ENCODE data around the gene CIDEA.
"Not testable (repeated sequence)": the region's sequence is repeated elsewhere in the genome, so short reads cannot be mapped to it uniquely, and the experiment has no call there.

CIDEA gene

GRCh38 chr18:12254136-12254819 is at the start of gene CIDEA:
Gene CIDEA, plus strand, starts transcription at chr18:12254361. Its CDS starts 23 bp downstream, at chr18:12254384.
- DNase-seq: no peak

- DNase-seq: not testable (repeated sequence)
Measured at GRCh38 chr18:12208296-12209153, 45.6 kb upstream of the CIDEA start.

GRCh38 chr18:12212308-12212707 is 41.9 kb upstream of the CIDEA start:
- DNase-seq: not testable (repeated sequence)

- DNase-seq: not testable (repeated sequence)
Measured at GRCh38 chr18:12214296-12215005, 39.7 kb upstream of the CIDEA start.

GRCh38 chr18:12216471-12216870 is 37.7 kb upstream of the CIDEA start:
- DNase-seq: not testable (repeated sequence)

- not testable (repeated sequence) for DNase-seq
Measured at GRCh38 chr18:12218603-12219002, 35.6 kb upstream of the CIDEA start.

GRCh38 chr18:12222041-12222440 is 32.1 kb upstream of the CIDEA start:
- DNase-seq: not testable (repeated sequence)

GRCh38 chr18:12223326-12223725 is 30.8 kb upstream of the CIDEA start:
- not testable (repeated sequence) for DNase-seq

- not testable (repeated sequence) for DNase-seq
Measured at GRCh38 chr18:12226807-12227206, 27.4 kb upstream of the CIDEA start.

GRCh38 chr18:12227399-12228186 is 26.6 kb upstream of the CIDEA start:
- not testable (repeated sequence) for DNase-seq

- DNase-seq: not testable (repeated sequence)
Measured at GRCh38 chr18:12228308-12228707, 25.9 kb upstream of the CIDEA start.

- DNase-seq: not testable (repeated sequence)
Measured at GRCh38 chr18:12230561-12230960, 23.6 kb upstream of the CIDEA start.

- no peak for DNase-seq
Measured at GRCh38 chr18:12231040-12231882, 22.9 kb upstream of the CIDEA start.

- no peak for DNase-seq
Measured at GRCh38 chr18:12231986-12232385, 22.2 kb upstream of the CIDEA start.

- DNase-seq: no peak
Measured at GRCh38 chr18:12233378-12233777, 20.8 kb upstream of the CIDEA start.

- DNase-seq: no peak
Measured at GRCh38 chr18:12234451-12235190, 19.5 kb upstream of the CIDEA start.

GRCh38 chr18:12236141-12236540 is 18.0 kb upstream of the CIDEA start:
- DNase-seq: no peak

GRCh38 chr18:12236934-12237832 is 17.0 kb upstream of the CIDEA start:
- peak; percentile 67 for DNase-seq

- no peak for DNase-seq
Measured at GRCh38 chr18:12238826-12239225, 15.3 kb upstream of the CIDEA start.

- no peak for DNase-seq
Measured at GRCh38 chr18:12239431-12239830, 14.7 kb upstream of the CIDEA start.

All from stimulated activated CD4-positive, alpha-beta T cell treated with anti-CD3 and anti-CD28 coated beads, Interleukin-12 subunit alpha, Interleukin-12 subunit beta, amount 100 ng/mL, for 4 hours (primary cell).